EH (cell line): ENCODE results near the gene CLVS2.

ENCODE experiments used
- DNase-seq: peaks from one replicate; pipeline ENCODE4 v3.0.0-alpha.2; 2015; ENCODE audit warnings: low read depth

Gene CLVS2

GRCh38 chr6:122995921-122996793 is at the start of gene CLVS2:
TSS of gene CLVS2 (plus strand) at chr6:122996235. CDS start at chr6:122997778, 1,543 bp downstream.
- no peak for DNase-seq

GRCh38 chr6:122947355-122947754 is 48.7 kb upstream of the CLVS2 start:
- DNase-seq, result no peak

- DNase-seq, result no peak
Observed at GRCh38 chr6:122953766-122954165, 42.3 kb upstream of the CLVS2 start.

- DNase-seq, result no peak
Observed at GRCh38 chr6:122956376-122956775, 39.7 kb upstream of the CLVS2 start.

- DNase-seq, result no peak
Observed at GRCh38 chr6:122962000-122962624, 33.9 kb upstream of the CLVS2 start.

GRCh38 chr6:122969999-122970533 is 26.0 kb upstream of the CLVS2 start:
- DNase-seq, result no peak

GRCh38 chr6:122977180-122977579 is 18.9 kb upstream of the CLVS2 start:
- no peak for DNase-seq

- DNase-seq, result no peak
Observed at GRCh38 chr6:122984393-122984792, 11.6 kb upstream of the CLVS2 start.

GRCh38 chr6:122994256-122994655 is 1.8 kb upstream of the CLVS2 start:
- DNase-seq, result no peak

- DNase-seq, result no peak
Observed at GRCh38 chr6:122996794-122997505, 915 bp downstream of the CLVS2 start.

GRCh38 chr6:122997541-122998150 is 1.6 kb downstream of the CLVS2 start:
- no peak for DNase-seq

- DNase-seq, result no peak
Observed at GRCh38 chr6:122998403-122998975, 2.5 kb downstream of the CLVS2 start.

GRCh38 chr6:123000244-123000770 is 4.3 kb downstream of the CLVS2 start:
- DNase-seq, result no peak

- DNase-seq, result no peak
Observed at GRCh38 chr6:123001540-123001939, 5.5 kb downstream of the CLVS2 start.

GRCh38 chr6:123007885-123008284 is 11.8 kb downstream of the CLVS2 start:
- DNase-seq, result no peak

- DNase-seq, result no peak
Observed at GRCh38 chr6:123009059-123009458, 13.0 kb downstream of the CLVS2 start.

GRCh38 chr6:123014835-123015234 is 18.8 kb downstream of the CLVS2 start:
- no peak for DNase-seq

- DNase-seq, result no peak
Observed at GRCh38 chr6:123016431-123017103, 20.5 kb downstream of the CLVS2 start.

GRCh38 chr6:123017104-123017682 is 21.2 kb downstream of the CLVS2 start:
- DNase-seq, result no peak

- no peak for DNase-seq
Observed at GRCh38 chr6:123022975-123023374, 26.9 kb downstream of the CLVS2 start.

GRCh38 chr6:123024976-123025375 is 28.9 kb downstream of the CLVS2 start:
- no peak for DNase-seq
